HG02763 (cell line): Measurements from ENCODE around the gene CCDC191.

Source experiments
- ATAC-seq: cut with Tn5 transposase; IDR thresholded peaks from one replicate; pipeline ENCODE4 v1.9.1; 2021; ENCODE audit warnings: mild to moderate bottlenecking, moderate library complexity; ENCODE audit not compliant: unreplicated experiment

The CCDC191 gene, protein sequence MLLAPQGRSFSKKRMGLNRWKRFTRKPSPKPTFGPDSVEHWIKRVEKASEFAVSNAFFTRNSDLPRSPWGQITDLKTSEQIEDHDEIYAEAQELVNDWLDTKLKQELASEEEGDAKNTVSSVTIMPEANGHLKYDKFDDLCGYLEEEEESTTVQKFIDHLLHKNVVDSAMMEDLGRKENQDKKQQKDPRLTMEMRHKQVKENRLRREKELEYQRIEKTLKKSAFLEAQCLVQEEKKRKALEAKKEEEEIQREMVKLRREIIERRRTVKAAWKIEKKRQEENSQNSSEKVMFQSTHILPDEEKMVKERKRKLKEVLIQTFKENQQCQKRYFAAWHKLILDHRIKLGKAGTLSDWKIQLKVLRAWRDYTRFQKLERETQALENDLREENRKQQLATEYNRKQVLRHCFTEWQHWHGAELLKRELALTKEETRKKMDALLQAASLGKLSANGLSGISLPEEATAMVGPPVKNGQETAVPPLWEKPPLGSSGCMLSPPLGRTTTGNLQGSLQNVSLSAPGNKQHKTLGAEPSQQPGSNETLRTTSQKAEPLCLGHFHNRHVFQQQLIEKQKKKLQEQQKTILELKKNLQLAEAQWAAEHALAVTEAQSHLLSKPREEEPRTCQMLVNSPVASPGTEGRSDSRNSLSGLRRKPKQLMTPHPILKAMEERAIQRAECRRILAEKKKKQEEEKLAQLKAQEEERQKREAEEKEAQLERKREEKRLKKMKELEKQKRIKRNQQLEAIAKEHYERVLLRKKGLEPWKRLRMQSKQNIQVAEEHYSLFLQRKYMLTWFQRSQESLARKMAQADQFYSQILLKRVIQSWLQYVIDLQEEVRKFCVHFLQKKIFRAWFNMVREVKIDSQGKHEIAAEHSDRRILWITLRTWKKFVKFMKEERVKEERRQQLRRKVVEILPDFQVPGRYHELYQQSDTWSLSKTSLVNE

DNA sequence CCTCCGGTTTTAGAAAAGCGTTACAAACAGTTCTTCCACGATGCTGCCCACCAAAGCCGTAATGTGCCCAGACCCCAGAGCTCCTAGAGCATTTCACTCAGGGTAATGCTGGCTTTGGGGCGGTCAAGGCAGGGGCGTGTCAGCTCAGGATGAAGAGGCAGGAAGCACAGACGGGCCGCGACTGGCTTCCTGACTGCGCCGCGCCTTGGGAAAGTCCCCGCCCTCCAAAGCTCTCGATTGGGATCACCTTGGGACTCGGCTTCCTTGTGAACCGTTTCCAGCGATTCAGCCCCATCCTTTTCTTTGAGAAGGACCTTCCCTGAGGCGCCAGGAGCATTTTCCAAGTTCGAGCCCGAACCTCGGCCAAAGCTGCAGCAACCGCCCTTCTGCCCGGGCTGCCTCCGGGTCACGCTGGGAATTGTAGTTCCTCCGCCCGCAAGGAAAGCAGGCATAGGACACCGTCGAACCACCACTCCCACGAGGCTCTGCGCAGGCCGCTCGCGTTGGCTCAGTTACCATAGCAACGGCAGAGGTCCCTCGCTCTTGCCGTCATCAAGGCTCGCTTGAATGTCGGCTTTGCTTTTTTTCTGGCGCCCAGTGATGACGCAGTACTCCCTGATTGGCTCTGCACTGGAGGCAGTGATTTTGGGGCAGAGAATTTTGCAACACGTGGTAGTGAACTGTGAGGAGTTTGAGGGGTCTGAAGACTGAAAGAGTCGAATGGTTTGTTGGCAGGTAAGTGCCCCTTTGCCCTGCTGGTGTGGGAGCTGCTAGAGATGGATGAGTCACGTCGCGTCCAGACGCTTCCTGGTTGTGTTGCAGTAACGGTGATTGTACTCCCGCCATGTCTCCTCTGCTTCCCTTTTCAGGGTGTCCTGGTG lies at the start of gene CCDC191, which contains the start of gene QTRT2:
CCDC191 (minus strand) TSS at position 397 of the 881 bp plus-strand sequence; CDS start at position 337, 60 bp downstream.
QTRT2 (plus strand) TSS at position 608 of the 881 bp plus-strand sequence. CDS start 8,521 bp downstream, outside the sequence.
- ATAC-seq = peak; percentile 99

DNA sequence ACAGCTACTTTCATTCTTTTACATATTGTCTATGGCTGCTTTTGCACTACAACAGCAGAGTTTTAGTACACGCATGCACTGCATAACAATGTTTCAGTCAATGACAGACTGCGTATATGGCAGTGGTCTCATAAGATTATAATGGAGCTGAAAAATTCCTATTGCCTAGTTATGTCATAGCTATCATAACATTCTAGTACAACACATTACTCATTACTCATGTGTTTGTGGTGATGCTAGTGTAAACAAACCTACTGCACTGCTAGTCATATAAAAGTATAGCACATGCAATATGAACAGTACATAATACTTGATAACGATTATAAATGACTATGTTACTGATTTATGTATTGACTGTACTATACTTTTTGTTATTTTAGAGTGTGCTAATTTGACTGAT lies 48.1 kb upstream of the CCDC191 start:
- no peak for ATAC-seq

DNA sequence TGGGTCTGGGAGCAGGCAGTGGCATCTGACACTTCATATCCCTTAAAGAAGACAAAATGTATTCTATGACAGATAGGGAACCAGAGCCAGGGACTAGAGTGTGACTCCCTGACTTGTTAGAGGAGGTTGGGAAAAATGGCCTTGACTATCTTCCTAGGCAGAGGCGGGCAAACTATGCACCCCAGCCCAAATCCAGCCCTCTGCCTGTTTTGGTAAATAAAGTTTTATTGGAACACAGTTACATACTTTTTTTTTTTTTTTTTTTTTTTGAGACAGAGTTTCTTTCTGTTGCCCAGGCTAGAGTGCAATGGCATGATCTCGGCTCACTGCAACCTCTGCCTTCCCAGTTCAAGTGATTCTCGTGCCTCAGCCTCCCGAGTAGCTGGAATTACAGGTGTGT lies 47.5 kb upstream of the CCDC191 start:
- ATAC-seq = no peak

DNA sequence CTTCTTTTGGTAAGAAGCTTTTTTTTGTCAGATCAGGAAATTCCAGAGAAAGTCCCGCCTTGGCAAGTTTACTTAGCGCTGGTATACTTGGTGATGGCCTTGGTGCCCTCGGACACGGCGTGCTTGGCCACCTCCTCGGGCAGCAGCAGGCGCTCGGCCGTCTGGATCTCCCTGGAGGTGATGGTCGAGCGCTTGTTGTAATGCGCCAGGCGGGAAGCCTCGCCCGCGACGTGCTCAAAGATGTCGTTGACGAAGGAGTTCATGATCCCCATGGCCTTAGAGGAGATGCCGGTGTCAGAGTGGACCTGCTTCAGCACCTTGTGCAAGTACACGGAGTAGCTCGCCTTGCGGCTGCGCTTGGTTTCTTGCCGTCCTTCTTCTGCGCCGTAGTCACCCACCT lies 46.9 kb upstream of the CCDC191 start:
- no peak for ATAC-seq

DNA sequence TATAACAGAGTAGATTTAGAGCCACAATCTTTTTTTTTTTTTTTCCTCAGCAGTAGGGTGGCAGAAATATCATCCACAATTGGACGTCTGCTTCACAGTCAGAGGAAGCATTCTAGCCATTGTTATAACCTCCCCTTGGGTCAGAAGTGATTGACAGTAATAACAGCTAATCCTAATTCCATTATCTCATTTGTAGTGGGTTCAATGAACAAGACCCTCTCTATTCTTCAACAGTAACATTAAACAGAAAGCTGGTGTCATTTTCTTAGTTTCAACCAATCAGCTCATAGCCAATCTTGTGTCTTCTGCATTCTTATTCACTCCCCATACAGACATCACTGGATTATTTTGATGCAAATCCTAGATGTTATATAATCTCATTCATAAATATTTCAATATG lies 44.8 kb upstream of the CCDC191 start:
- ATAC-seq = no peak

DNA sequence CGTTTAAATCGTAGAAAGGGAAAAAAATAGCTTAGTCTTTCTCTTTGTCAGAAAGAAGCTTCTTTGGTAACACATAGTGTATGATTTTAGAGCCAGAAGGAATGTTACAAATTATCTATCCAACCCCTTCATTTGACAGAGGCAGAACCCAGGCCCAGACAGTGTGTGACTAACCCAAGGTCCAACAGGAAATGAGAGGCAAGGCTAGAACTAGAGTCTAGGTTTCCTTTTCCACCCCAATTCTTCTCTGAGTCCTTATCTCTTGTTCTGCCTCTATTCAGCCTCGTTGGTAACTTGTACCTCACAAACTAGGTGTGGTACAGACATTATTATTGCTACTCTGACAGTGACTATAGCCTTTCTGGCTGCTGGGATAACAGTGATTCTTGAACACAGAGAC lies 39.5 kb upstream of the CCDC191 start:
- ATAC-seq = no peak

DNA sequence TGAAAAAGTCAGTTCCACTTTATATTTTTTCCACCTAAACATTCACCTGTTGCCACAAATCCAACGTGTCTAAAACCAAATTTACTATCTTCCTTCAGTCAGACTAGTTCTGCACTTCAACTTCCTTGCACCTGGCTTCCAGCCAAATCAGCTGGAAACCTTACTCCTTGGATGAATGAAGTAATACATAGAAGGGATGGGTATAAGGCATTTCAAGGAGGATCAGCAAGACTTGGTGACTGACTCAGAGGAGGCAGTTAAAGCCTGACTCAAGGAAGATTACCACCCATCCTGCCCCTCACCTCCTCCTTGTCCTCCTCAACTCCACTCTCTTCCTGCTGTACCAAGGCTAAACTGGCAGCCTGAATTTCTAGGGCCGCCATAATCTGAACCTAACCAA lies 37.3 kb upstream of the CCDC191 start:
- no peak for ATAC-seq

DNA sequence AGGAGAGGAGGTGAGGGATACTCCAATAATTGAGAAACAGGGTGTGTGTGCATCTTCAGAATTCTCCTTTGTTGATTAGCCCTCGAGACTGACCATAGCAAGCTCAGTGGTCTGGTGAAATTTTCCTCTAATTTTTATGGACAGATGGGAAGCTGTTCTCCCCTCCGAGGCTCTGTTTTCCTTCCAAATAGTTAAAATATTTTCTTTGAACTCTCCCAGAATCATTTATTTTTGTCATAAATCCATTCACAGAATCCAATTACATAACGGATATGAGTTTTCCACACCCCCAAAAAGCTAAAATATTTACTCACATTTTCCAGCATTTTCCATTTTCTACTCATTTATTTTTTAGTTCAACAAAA lies 36.7 kb upstream of the CCDC191 start:
- ATAC-seq = no peak

DNA sequence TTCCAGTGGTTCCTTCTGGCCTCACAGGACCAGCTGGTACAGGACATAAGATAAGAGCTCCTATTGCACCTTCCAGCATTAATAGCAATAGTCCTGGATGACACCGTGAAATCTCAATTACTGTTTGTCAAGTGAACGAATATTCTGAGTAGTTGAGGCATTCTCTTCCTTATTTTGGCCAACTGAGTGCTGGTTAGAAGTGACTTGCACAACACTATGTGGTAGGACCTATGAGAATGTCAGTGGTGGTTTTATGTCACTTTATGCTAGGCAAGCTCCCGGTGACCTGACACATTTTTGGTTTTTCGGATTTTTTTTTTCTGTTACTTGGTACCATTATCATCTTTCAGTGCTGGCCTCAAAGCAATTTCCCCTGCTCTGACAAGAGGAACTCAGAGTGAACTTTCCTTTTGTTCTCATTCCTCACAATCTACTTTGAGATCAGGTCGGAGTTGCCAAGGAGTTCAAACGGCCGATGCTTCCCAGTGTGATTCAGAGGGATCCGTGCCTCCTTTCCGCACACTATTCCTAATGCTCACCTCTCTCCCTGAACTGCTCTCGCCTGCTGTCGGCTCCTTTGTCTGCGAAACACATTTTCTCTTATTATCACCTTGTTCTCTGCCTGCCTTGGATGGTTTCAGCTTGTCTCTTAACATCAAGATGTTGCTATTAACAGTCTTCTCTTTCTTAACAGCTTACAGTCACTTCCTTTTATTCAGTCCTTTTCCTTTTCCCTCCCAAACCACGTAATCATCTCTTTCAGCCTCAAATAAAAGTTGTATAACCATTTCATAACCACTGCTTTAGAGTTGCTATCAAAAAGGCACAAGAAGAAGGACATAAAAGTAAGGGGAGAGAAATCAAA lies 36.1 kb upstream of the CCDC191 start:
- no peak for ATAC-seq

DNA sequence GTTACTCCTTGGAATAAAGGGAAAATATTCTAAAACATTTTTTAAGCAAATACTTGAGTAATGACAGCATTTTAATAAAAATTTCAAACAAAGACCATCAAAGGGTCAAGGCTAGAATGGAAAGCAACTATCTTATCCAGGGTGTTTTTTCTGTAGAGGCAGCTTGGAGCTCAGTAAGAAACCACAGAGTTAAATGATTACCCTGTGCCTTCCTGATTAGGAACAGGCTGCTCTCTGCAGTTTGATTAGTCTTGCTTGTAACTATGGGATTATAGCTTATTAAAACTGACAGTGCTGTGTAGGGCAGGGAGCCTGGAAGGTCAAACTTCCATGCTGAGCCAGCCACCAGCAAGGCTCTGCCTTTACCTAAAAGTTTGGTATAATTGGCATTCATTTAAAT lies 33.3 kb upstream of the CCDC191 start:
- ATAC-seq = no peak

DNA sequence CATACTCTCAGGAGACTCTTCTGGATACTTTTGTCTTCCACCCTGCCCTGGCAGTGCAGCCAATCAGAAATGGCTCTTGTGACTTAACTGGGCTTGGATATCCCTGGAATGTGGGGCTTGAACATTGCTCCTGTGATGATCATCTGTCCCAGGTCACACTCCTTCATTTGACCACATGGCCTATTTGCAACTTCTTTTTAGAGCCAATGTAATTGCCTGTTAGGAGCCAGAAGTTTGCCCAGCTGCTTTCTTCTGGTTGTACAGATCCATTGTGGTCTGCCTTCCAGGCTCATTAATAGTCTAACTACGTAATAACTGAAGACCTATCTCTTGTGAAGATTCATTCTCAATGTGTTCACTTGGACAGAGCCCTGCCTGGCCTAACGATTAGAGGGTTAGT lies 30.0 kb upstream of the CCDC191 start:
- ATAC-seq = no peak

DNA sequence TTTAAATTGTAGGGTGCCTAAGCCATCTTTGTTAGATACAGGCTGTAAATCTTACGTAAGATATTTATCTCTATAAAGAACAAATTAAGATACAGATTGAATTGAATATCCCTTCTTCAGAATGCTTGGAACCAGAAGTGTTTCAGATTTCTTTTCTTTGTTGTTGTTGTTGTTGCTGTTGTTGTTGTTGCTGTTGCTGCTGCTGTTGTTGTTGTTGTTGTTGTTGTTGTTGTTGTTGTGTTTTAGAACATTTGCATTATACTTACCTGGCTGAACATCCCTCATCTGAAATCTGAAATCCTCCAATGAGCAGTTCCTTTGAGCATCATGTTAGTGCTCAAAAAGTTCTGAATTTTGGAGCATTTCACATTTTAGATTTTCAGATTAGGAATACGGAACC lies 26.8 kb upstream of the CCDC191 start:
- ATAC-seq = no peak

DNA sequence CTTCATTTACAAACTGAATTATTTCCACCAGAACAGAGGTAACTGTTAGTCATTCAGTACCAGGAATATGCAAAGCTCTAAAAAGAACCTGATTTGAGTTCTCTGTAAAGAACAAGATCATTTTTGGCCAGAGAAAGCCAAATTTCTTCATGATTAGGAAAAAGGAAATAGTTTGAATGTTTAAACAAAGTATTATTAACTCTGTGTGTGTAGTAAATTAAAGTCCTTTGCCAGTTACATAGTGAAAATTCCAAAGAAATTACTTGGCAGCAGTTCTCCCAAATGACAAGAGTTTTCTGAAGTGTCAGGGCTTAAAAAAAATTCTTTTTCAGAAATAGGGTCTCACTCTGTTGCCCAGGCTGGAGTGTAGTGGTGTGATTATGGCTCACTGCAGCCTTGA lies 24.7 kb upstream of the CCDC191 start:
- no peak for ATAC-seq

DNA sequence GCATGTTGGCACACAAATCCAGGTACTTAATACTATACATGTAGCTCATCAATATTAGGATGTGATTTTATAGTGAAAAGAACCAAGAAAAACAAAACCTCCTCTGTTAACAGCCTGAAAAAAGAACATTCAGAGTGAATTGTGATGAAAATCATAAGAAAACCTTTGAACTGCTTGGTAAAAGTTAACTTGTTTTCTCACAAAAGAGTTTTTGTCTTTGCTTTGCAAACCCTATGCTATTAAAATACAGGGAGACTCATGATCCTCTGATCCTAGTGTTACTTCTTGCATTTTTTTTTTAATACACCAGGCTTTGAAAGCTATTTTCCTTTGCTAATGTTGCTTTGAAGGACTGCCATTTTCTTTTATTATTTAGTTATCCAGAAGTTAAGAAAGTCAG lies 23.9 kb upstream of the CCDC191 start:
- no peak for ATAC-seq

DNA sequence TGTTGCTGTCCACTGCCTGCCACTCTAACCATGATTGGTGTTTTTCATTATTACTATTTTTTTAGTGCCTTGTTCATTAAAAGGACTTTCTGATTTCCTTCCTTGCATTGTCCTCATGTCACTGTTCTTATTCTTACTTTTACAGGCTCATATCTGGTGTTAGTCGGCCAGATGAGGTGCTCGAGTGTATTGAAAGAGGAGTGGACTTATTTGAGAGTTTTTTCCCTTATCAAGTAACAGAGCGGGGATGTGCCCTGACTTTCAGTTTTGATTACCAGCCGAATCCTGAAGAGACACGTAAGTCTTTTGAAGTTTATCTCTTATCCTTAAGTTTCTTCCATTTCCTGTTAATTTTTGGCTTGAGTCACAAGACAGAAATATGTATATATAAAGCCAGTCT lies 23.4 kb upstream of the CCDC191 start:
- no peak for ATAC-seq

DNA sequence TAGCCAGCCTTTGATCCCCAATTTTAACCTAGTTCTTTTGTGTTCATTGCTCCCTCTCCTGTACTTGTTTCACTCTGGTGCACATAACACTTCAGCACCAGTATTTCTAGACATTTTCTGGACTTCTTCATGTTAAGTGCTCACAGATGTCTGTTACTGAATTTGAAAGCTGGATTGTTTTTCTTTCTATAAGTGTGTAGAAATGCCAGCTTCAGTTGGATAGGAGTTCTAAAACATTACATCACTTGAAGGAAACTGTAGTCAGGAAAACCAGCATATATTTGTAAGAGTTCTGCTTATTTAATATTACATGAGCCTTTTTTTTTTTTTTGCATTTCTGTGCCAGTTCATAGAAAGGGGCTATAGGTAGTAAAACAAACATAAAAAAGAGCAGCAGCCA lies 21.8 kb upstream of the CCDC191 start:
- no peak for ATAC-seq

DNA sequence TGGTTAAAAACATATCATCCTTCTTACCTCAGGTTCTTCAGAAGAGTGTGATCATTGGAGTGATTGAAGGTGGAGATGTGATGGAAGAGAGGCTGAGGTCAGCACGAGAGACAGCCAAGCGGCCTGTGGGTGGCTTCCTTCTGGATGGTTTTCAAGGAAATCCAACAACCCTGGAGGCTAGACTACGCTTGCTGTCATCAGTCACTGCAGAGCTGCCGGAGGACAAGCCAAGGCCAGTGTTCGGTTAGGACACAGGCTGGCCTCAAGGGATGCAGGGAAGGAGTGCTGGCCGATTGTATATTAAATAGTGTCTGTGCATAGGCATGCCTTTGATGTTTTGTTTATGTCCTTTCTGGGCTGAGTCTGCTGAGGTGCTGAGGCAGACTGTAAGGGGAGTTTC lies 20.4 kb upstream of the CCDC191 start:
- no peak for ATAC-seq

DNA sequence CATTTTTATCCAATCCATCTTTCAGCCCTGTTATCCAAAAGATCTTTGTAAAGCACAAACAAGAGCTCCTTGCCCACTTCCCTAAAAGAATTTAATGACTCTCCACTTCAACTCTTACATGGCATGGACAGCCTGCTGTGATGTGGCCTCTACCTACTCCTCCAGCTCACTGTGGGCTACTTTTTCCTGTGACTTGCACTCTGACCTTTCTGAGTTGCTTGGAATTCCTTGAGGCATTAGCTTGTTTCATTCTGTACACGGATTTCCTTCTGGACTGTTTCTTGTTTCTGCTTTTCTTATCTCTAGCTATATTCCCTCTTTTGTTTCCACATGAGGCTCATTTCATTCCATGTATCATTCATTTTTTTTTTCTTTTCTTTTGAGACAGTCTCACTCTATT lies 15.5 kb upstream of the CCDC191 start:
- ATAC-seq = no peak

DNA sequence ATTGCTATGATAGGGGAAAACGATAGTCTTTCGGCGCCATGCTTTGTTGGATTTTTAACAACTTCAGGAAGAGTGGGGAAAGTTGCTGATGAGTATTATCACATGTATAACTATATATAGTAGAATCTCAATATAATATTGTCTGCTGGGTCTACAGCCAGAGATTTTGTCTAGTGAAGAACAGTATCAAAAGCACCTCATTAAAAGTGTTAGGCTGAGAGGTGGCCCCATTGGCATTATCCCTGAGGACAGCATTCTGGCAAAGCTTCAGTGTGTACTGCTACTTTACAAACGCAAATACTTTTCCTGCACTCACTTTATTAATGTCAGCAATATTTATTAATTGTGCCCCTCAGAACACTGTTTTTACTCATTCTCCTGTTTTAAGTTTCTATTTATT lies 12.0 kb upstream of the CCDC191 start:
- ATAC-seq = no peak

DNA sequence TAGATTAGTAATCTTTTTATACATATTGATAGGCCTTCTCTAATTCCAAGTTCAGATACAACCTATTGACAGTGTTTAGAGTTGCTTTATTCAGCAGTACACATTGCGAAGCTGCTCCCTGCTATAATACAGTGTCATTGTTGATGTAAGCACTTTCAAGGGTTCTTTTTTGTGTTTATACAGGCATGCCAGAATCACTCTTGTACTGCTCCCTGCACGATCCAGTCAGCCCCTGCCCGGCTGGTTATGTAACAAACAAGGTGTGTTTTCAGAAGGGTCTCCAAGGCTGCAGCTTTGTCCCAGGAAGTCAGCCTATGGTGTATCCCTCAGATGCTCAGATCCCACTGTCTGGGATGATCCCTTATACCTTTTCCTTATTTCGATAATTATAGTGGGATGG lies 11.5 kb upstream of the CCDC191 start:
- ATAC-seq = no peak
